ENCODE measurements around the gene TMC8. TPM values are rescaled to one million over a fixed set of nuclear protein-coding genes. Genes with fewer than 3 reads are reported as not detected.
A peak's percentile ranks its signal among the peaks of the same experiment; 100 is the strongest.
"Not testable (repeated sequence)": the region's sequence is repeated elsewhere in the genome, so short reads cannot be mapped to it uniquely, and the experiment has no call there.

The TMC8 gene
- 0.86 TPM for polyA plus RNA-seq (2013, experiment 1 of 2)
- polyA plus RNA-seq (2013, experiment 2 of 2): 0.36 TPM

- Histone ChIP-seq H3K27me3 (ENCODE audit: control insufficient read depth in 1 of 2, insufficient read depth in 1 of 2, low read length in 2 of 2) (peaks cover 8 to 87% of the 10 kb centered on the region in 2 experiments), H3K9me3 (ENCODE audit: control insufficient read depth, low read length) (no peaks in the 10 kb centered on the region), H4K91ac (ENCODE audit: low read length) (peak within 1 kb of the TSS; percentile 84), H3K79me1 (replicated peaks; ENCODE audit: low read length, poor library complexity, severe bottlenecking) (peaks cover 12% of the 10 kb centered on the region), H3K18ac (ENCODE audit: low read depth in 1 of 2, low read length in 2 of 2) (peak within 1 kb of the TSS; percentile 58 to 85), H2AFZ (ENCODE audit: low read depth, low read length) (no peak within 1 kb of the TSS), H3K14ac (ENCODE audit: low read length in 2 of 2) (no peak within 1 kb of the TSS), H3K4me1 (ENCODE audit: control insufficient read depth, insufficient read depth, low read depth, low read length) (peaks cover 55% of the 10 kb centered on the region), H3K23ac (ENCODE audit: low read length in 2 of 2) (no peak within 1 kb of the TSS), H3K4me2 (ENCODE audit: low read length, poor library complexity, severe bottlenecking) (peak within 1 kb of the TSS; percentile 61), H2BK12ac (ENCODE audit: low read length in 2 of 2) (peak within 1 kb of the TSS; percentile 89 to 94), H2BK5ac (ENCODE audit: low read depth, low read length, poor library complexity, severe bottlenecking) (no peak within 1 kb of the TSS), H3K4me3 (ENCODE audit: insufficient read depth in 1 of 2, low read depth in 1 of 2, low read length in 2 of 2) (no peak within 1 kb of the TSS), H2AK5ac (ENCODE audit: low read length, severe bottlenecking) (no peak within 1 kb of the TSS), H3K4ac (ENCODE audit: low read depth in 1 of 2, low read length in 2 of 2) (peak within 1 kb of the TSS; percentile 57 to 90), H4K8ac (ENCODE audit: low read length) (peak within 1 kb of the TSS; percentile 90), H3K27ac (ENCODE audit: low read length, poor library complexity, severe bottlenecking) (no peak within 1 kb of the TSS), H3K36me3 (ENCODE audit: control insufficient read depth in 1 of 2, insufficient read depth in 2 of 2, low read depth in 1 of 2, low read length in 2 of 2) (peaks cover 0 to 9% of the 10 kb centered on the region in 2 experiments), H2BK120ac (ENCODE audit: low read depth, low read length) (peak within 1 kb of the TSS; percentile 88), H3K9ac (ENCODE audit: low read length) (no peak within 1 kb of the TSS), H2BK15ac (ENCODE audit: low read depth, poor library complexity, severe bottlenecking) (peak within 1 kb of the TSS; percentile 70)
- 54% methylated on average over 10 of the region's 10 CpGs for WGBS
- DNase-seq: no peak
Measured at GRCh38 chr17:78130437-78131101, at the start of gene TMC8. Gene TMC8 (plus strand): TSS chr17:78130771. CDS start chr17:78131589, 818 bp downstream.

- H3K27ac ChIP-seq (ENCODE audit: low read length, poor library complexity, severe bottlenecking): no peak overlapping the region
- no peaks in the 10 kb centered on the region for H3K27me3 ChIP-seq (ENCODE audit: control insufficient read depth in 1 of 2, insufficient read depth in 1 of 2, low read length in 2 of 2)
- H3K4ac ChIP-seq (ENCODE audit: low read depth in 1 of 2, low read length in 2 of 2): no peak overlapping the region
- no peak overlapping the region for H4K8ac ChIP-seq (ENCODE audit: low read length)
- no peak for DNase-seq
- no peak overlapping the region for H2BK5ac ChIP-seq (ENCODE audit: low read depth, low read length, poor library complexity, severe bottlenecking)
- peaks cover 12 to 68% of the 10 kb centered on the region in 2 experiments for H3K36me3 ChIP-seq (ENCODE audit: control insufficient read depth in 1 of 2, insufficient read depth in 2 of 2, low read depth in 1 of 2, low read length in 2 of 2)
- no peak overlapping the region for H3K9ac ChIP-seq (ENCODE audit: low read length)
- no peak overlapping the region for H3K14ac ChIP-seq (ENCODE audit: low read length in 2 of 2)
- no peaks in the 10 kb centered on the region for H3K9me3 ChIP-seq (ENCODE audit: control insufficient read depth, low read length)
- H2AK5ac ChIP-seq (ENCODE audit: low read length, severe bottlenecking): no peak overlapping the region
- no peak overlapping the region for H2BK12ac ChIP-seq (ENCODE audit: low read length in 2 of 2)
- H3K18ac ChIP-seq (ENCODE audit: low read depth in 1 of 2, low read length in 2 of 2): no peak overlapping the region
- no peak overlapping the region for H3K4me2 ChIP-seq (ENCODE audit: low read length, poor library complexity, severe bottlenecking)
- no peak overlapping the region for H3K4me3 ChIP-seq (ENCODE audit: insufficient read depth in 1 of 2, low read depth in 1 of 2, low read length in 2 of 2)
- H2BK120ac ChIP-seq (ENCODE audit: low read depth, low read length): no peak overlapping the region
- no peak overlapping the region for H4K91ac ChIP-seq (ENCODE audit: low read length)
- H2BK15ac ChIP-seq (ENCODE audit: low read depth, poor library complexity, severe bottlenecking): no peak overlapping the region
- no peaks in the 10 kb centered on the region for H3K79me1 ChIP-seq (replicated peaks; ENCODE audit: low read length, poor library complexity, severe bottlenecking)
- H2AFZ ChIP-seq (ENCODE audit: low read depth, low read length): no peak overlapping the region
- 96% methylated on average over 2 of the region's 3 CpGs for WGBS
- no peak overlapping the region for H3K23ac ChIP-seq (ENCODE audit: low read length in 2 of 2)
- peaks cover 4% of the 10 kb centered on the region for H3K4me1 ChIP-seq (ENCODE audit: control insufficient read depth, insufficient read depth, low read depth, low read length)
Measured at GRCh38 chr17:78081551-78081950, 49.0 kb upstream of the TMC8 start.

DNA sequence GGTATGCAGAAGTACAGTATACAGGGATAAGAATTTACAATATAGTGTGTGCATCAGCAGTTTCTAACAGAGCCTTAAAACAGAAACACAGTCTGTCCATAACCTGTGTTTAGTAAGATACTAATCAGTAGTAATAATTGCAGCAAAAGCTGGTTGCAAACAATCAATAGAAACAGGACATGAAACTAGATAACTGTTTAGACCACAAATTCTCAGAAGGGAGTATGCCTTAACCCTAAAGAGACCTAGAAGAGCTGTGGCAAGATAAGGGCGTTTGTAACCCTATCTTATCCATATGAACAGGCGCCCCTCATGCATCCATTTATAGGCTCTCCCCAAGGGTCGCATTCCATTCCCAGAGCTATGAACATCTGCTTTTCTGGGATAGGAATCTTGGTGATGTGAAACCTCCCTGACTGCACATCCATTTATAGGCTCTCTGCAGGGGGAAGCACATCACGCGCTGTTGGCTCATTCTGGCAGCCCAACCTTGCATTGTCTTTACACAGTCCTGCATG, 48.2 kb upstream of the TMC8 start:
- H3K27me3 ChIP-seq (ENCODE audit: control insufficient read depth in 1 of 2, insufficient read depth in 1 of 2, low read length in 2 of 2): not testable (repeated sequence)

GRCh38 chr17:78082988-78083387, 47.6 kb upstream of the TMC8 start:
- Histone ChIP-seq H2BK15ac (ENCODE audit: low read depth, poor library complexity, severe bottlenecking) (no peak overlapping the region), H3K27ac (ENCODE audit: low read length, poor library complexity, severe bottlenecking) (no peak overlapping the region), H3K4ac (ENCODE audit: low read depth in 1 of 2, low read length in 2 of 2) (no peak overlapping the region), H3K9ac (ENCODE audit: low read length) (no peak overlapping the region), H3K14ac (ENCODE audit: low read length in 2 of 2) (no peak overlapping the region), H2AK5ac (ENCODE audit: low read length, severe bottlenecking) (no peak overlapping the region), H3K4me1 (ENCODE audit: control insufficient read depth, insufficient read depth, low read depth, low read length) (peaks cover 3% of the 10 kb centered on the region), H3K36me3 (ENCODE audit: control insufficient read depth in 1 of 2, insufficient read depth in 2 of 2, low read depth in 1 of 2, low read length in 2 of 2) (peaks cover 15 to 68% of the 10 kb centered on the region in 2 experiments), H2BK120ac (ENCODE audit: low read depth, low read length) (no peak overlapping the region), H3K79me1 (replicated peaks; ENCODE audit: low read length, poor library complexity, severe bottlenecking) (no peaks in the 10 kb centered on the region), H3K18ac (ENCODE audit: low read depth in 1 of 2, low read length in 2 of 2) (no peak overlapping the region), H3K4me3 (ENCODE audit: insufficient read depth in 1 of 2, low read depth in 1 of 2, low read length in 2 of 2) (no peak overlapping the region), H2BK5ac (ENCODE audit: low read depth, low read length, poor library complexity, severe bottlenecking) (no peak overlapping the region), H4K91ac (ENCODE audit: low read length) (no peak overlapping the region), H3K9me3 (ENCODE audit: control insufficient read depth, low read length) (no peaks in the 10 kb centered on the region), H4K8ac (ENCODE audit: low read length) (no peak overlapping the region), H3K4me2 (ENCODE audit: low read length, poor library complexity, severe bottlenecking) (no peak overlapping the region), H3K27me3 (ENCODE audit: control insufficient read depth in 1 of 2, insufficient read depth in 1 of 2, low read length in 2 of 2) (no peaks in the 10 kb centered on the region), H2BK12ac (ENCODE audit: low read length in 2 of 2) (no peak overlapping the region), H2AFZ (ENCODE audit: low read depth, low read length) (no peak overlapping the region), H3K23ac (ENCODE audit: low read length in 2 of 2) (no peak overlapping the region)
- WGBS: 96% methylated on average over 7 of the region's 7 CpGs
- DNase-seq: no peak

More for the DNA sequence above, 48.2 kb upstream of the TMC8 start:
- not testable (repeated sequence) for H3K4me2 ChIP-seq (ENCODE audit: low read length, poor library complexity, severe bottlenecking); H3K4ac ChIP-seq (ENCODE audit: low read depth in 1 of 2, low read length in 2 of 2); H3K4me1 ChIP-seq (ENCODE audit: control insufficient read depth, insufficient read depth, low read depth, low read length); H3K14ac ChIP-seq (ENCODE audit: low read length in 2 of 2); H3K27ac ChIP-seq (ENCODE audit: low read length, poor library complexity, severe bottlenecking); H3K23ac ChIP-seq (ENCODE audit: low read length in 2 of 2); DNase-seq; H2AK5ac ChIP-seq (ENCODE audit: low read length, severe bottlenecking); H3K4me3 ChIP-seq (ENCODE audit: insufficient read depth in 1 of 2, low read depth in 1 of 2, low read length in 2 of 2); H2BK12ac ChIP-seq (ENCODE audit: low read length in 2 of 2); H2BK120ac ChIP-seq (ENCODE audit: low read depth, low read length); H3K79me1 ChIP-seq (replicated peaks; ENCODE audit: low read length, poor library complexity, severe bottlenecking); H3K18ac ChIP-seq (ENCODE audit: low read depth in 1 of 2, low read length in 2 of 2); H3K9ac ChIP-seq (ENCODE audit: low read length); H4K91ac ChIP-seq (ENCODE audit: low read length); H2AFZ ChIP-seq (ENCODE audit: low read depth, low read length); H4K8ac ChIP-seq (ENCODE audit: low read length); H2BK5ac ChIP-seq (ENCODE audit: low read depth, low read length, poor library complexity, severe bottlenecking); H3K9me3 ChIP-seq (ENCODE audit: control insufficient read depth, low read length); H2BK15ac ChIP-seq (ENCODE audit: low read depth, poor library complexity, severe bottlenecking)
- WGBS: 84% methylated on average over 2 of the region's 5 CpGs
- peaks cover 18 to 68% of the 10 kb centered on the region in 2 experiments for H3K36me3 ChIP-seq (ENCODE audit: control insufficient read depth in 1 of 2, insufficient read depth in 2 of 2, low read depth in 1 of 2, low read length in 2 of 2)

Measured in mesenchymal stem cell (in vitro differentiated cells and primary cell).